RPMI7951 (cell line): ENCODE results near the gene KLK11. TPM values are rescaled to one million over a fixed set of nuclear protein-coding genes. Genes with fewer than 3 reads are reported as not detected.
"Not testable (repeated sequence)": the region's sequence is repeated elsewhere in the genome, so short reads cannot be mapped to it uniquely, and the experiment has no call there.

ENCODE experiments used
- DNase-seq: peaks from one replicate; pipeline ENCODE4 v3.0.0-alpha.2; 2012; ENCODE audit warnings: low read depth
- total RNA-seq: library from RNA; depleted of rRNA; stranded (reverse); fragments of >200 nt; shearing (Covaris generic); gene quantifications from 2 replicates; pipeline ENCODE4 v1.2.3, GENCODE V29; 2014

Gene KLK11
- total RNA-seq, 1 experiment from 2014 or later = not detected

GRCh38 chr19:51005248-51005647 is 21.2 kb downstream of the KLK11 start:
- DNase-seq = no peak

GRCh38 chr19:51003316-51003715 is 23.1 kb downstream of the KLK11 start:
- no peak for DNase-seq

GRCh38 chr19:51002542-51003311 is 23.7 kb downstream of the KLK11 start:
- DNase-seq = peak; percentile 13

- DNase-seq = no peak
These were observed 24.3 kb downstream of the KLK11 start for GRCh38 chr19:51002089-51002532.

GRCh38 chr19:51001515-51001914 is 24.9 kb downstream of the KLK11 start, which contains the start of gene KLK8:
Gene KLK8 (minus strand): TSS chr19:51001604. CDS start chr19:51001167, 437 bp downstream.
- DNase-seq = no peak

GRCh38 chr19:51000981-51001380 is 25.4 kb downstream of the KLK11 start:
- no peak for DNase-seq

GRCh38 chr19:51000426-51000825 is 26.0 kb downstream of the KLK11 start:
- no peak for DNase-seq

- no peak for DNase-seq
These were observed 27.7 kb downstream of the KLK11 start for GRCh38 chr19:50998686-50999085.

- no peak for DNase-seq
These were observed 28.4 kb downstream of the KLK11 start for GRCh38 chr19:50998061-50998460.

GRCh38 chr19:50994129-50994528 is 32.3 kb downstream of the KLK11 start:
- DNase-seq = peak; percentile 11

GRCh38 chr19:50992666-50993035 is 33.8 kb downstream of the KLK11 start:
- DNase-seq = no peak

GRCh38 chr19:50984416-50984815 is 42.0 kb downstream of the KLK11 start:
- DNase-seq = not testable (repeated sequence)

- DNase-seq = no peak
These were observed 42.7 kb downstream of the KLK11 start, which contains the start of gene KLK7 for GRCh38 chr19:50983625-50984292. Gene KLK7 (minus strand): TSS chr19:50983917. CDS start chr19:50982399, 1,518 bp downstream.

- DNase-seq = no peak
These were observed 44.2 kb downstream of the KLK11 start for GRCh38 chr19:50982186-50982585.

- DNase-seq = no peak
These were observed 44.7 kb downstream of the KLK11 start for GRCh38 chr19:50981587-50982146.

- DNase-seq = no peak
These were observed 46.2 kb downstream of the KLK11 start for GRCh38 chr19:50980208-50980607.

- no peak for DNase-seq
These were observed 46.7 kb downstream of the KLK11 start for GRCh38 chr19:50979758-50980157.

GRCh38 chr19:50978772-50979390 is 47.5 kb downstream of the KLK11 start:
- DNase-seq = no peak

GRCh38 chr19:50977626-50978025 is 48.8 kb downstream of the KLK11 start:
- no peak for DNase-seq

- DNase-seq = peak; percentile 16
These were observed 50.6 kb downstream of the KLK11 start for GRCh38 chr19:50975766-50976165.

GRCh38 chr19:50974702-50975556 is 51.5 kb downstream of the KLK11 start:
- DNase-seq = no peak
